H9 (cell line): ENCODE measurements around the gene TMPRSS2. TPM values are rescaled to one million over a fixed set of nuclear protein-coding genes. Genes with fewer than 3 reads are reported as not detected.

Experiments used
- DNase-seq: peaks from one replicate; pipeline ENCODE4 v3.0.0-alpha.2; 2017
- H2AFZ ChIP-seq: one replicate; pipeline ENCODE4 v1.6.1; 2013; ENCODE audit warnings: mild to moderate bottlenecking, low read length, control low read depth, moderate library complexity
- H2AK5ac ChIP-seq: 2 replicates; pipeline ENCODE4 v1.6.1; 2013; ENCODE audit warnings: low read length, control low read depth, mixed read lengths; ENCODE audit not compliant: insufficient read length
- H2BK120ac ChIP-seq: one replicate; pipeline ENCODE4 v1.6.1; 2013; ENCODE audit warnings: low read depth, mild to moderate bottlenecking, low read length, control low read depth, inconsistent platforms; ENCODE audit not compliant: poor library complexity, severe bottlenecking
- H2BK12ac ChIP-seq: 2 replicates; pipeline ENCODE4 v1.6.1; 2013; ENCODE audit warnings: low read length, control low read depth, mixed read lengths, low read depth; ENCODE audit not compliant: insufficient read length
- H2BK15ac ChIP-seq: 2 replicates; pipeline ENCODE4 v1.6.1; 2013; ENCODE audit warnings: low read depth, low read length, control low read depth
- H2BK20ac ChIP-seq: one replicate; pipeline ENCODE4 v1.6.1; 2013; ENCODE audit warnings: low read depth, mild to moderate bottlenecking, low read length, control low read depth, inconsistent platforms; ENCODE audit not compliant: poor library complexity, severe bottlenecking
- H2BK5ac ChIP-seq: 2 replicates; pipeline ENCODE4 v1.6.1; 2013; ENCODE audit warnings: low read length, control low read depth, mixed read lengths; ENCODE audit not compliant: insufficient read length
- H3K14ac ChIP-seq: 2 replicates; pipeline ENCODE4 v1.6.1; 2013; ENCODE audit warnings: low read length, control low read depth; ENCODE audit not compliant: insufficient read depth
- H3K18ac ChIP-seq: 2 replicates; pipeline ENCODE4 v1.6.1; 2013; ENCODE audit warnings: low read depth, mild to moderate bottlenecking, mixed read lengths, low read length, control low read depth; ENCODE audit not compliant: insufficient read length
- H3K23ac ChIP-seq: 2 replicates; pipeline ENCODE4 v1.6.1; 2013; ENCODE audit warnings: low read length, control low read depth, mixed read lengths, low read depth; ENCODE audit not compliant: insufficient read length
- H3K23me2 ChIP-seq: 2 replicates; pipeline ENCODE4 v1.6.1; 2013; ENCODE audit warnings: low read depth, mild to moderate bottlenecking, mixed read lengths, low read length, control low read depth; ENCODE audit not compliant: insufficient read length, poor library complexity, severe bottlenecking
- H3K27ac ChIP-seq: 2 replicates; pipeline ENCODE4 v1.5.1; 2013; ENCODE audit warnings: low read length, control low read depth, mixed read lengths, low read depth; ENCODE audit not compliant: insufficient read length
- H3K27me3 ChIP-seq: 2 replicates; pipeline ENCODE4 v1.6.1; 2013; ENCODE audit warnings: low read length, control low read depth, inconsistent platforms; ENCODE audit not compliant: insufficient read depth
- H3K4ac ChIP-seq: 2 replicates; pipeline ENCODE4 v1.6.1; 2013; ENCODE audit warnings: low read depth, mild to moderate bottlenecking, control low read depth, inconsistent platforms, low read length, moderate library complexity
- H3K4me1 ChIP-seq: 2 replicates; pipeline ENCODE4 v1.6.1; 2013; ENCODE audit warnings: low read length, control low read depth, inconsistent platforms; ENCODE audit not compliant: insufficient read depth
- H3K4me2 ChIP-seq: 2 replicates; pipeline ENCODE4 v1.6.1; 2013; ENCODE audit warnings: low read length, control low read depth, mixed read lengths; ENCODE audit not compliant: insufficient read length, insufficient read depth
- H3K56ac ChIP-seq: 2 replicates; pipeline ENCODE4 v1.6.1; 2013; ENCODE audit warnings: low read depth, mild to moderate bottlenecking, mixed read lengths, low read length, control low read depth; ENCODE audit not compliant: insufficient read length
- H3K79me1 ChIP-seq: 2 replicates; pipeline ENCODE4 v1.6.1; 2013; ENCODE audit warnings: low read depth, mild to moderate bottlenecking, moderate library complexity, low read length, control low read depth, inconsistent platforms; ENCODE audit not compliant: insufficient read depth, poor library complexity, severe bottlenecking
- H3K79me2 ChIP-seq: 2 replicates; pipeline ENCODE4 v1.6.1; 2013; ENCODE audit warnings: low read length, control low read depth, inconsistent platforms; ENCODE audit not compliant: insufficient read depth
- H3K9ac ChIP-seq: 2 replicates; pipeline ENCODE4 v1.6.1; 2013; ENCODE audit warnings: low read length, control low read depth, mixed read lengths; ENCODE audit not compliant: insufficient read length; ENCODE audit errors: extremely low read depth
- H3K9me3 ChIP-seq: one replicate; pipeline ENCODE4 v1.6.1; 2013; ENCODE audit warnings: low read depth, low read length, inconsistent platforms; ENCODE audit not compliant: control insufficient read depth
- H3T11ph ChIP-seq: one replicate; pipeline ENCODE4 v1.6.1; 2013; ENCODE audit warnings: mild to moderate bottlenecking, low read length, control low read depth, inconsistent platforms
- H4K20me1 ChIP-seq: one replicate; pipeline ENCODE4 v1.6.1; 2013; ENCODE audit not compliant: control insufficient read depth, insufficient read length, insufficient read depth
- H4K5ac ChIP-seq: 2 replicates; pipeline ENCODE4 v1.6.1; 2013; ENCODE audit warnings: low read depth, mild to moderate bottlenecking, mixed read lengths, low read length, control low read depth; ENCODE audit not compliant: insufficient read length
- H4K8ac ChIP-seq: replicated peaks from 2 replicates; pipeline ENCODE4 v1.6.1; 2013; ENCODE audit warnings: low read length, control low read depth, mixed read lengths, low read depth; ENCODE audit not compliant: insufficient read length
- H4K91ac ChIP-seq: 2 replicates; pipeline ENCODE4 v1.6.1; 2013; ENCODE audit warnings: low read depth, mild to moderate bottlenecking, moderate library complexity, mixed read lengths, low read length, control low read depth; ENCODE audit not compliant: insufficient read length
- H3K27ac Mint-ChIP-seq, 3 experiments: 2 replicates in 2 of 3; 3 replicates in 1 of 3; pipeline ENCODE4 v1.8.0; 2020 to 2021; ENCODE audit warnings: mixed read lengths in 3 of 3, mild to moderate bottlenecking in 1 of 3, moderate library complexity in 1 of 3
- H3K27me3 Mint-ChIP-seq: 2 replicates; pipeline ENCODE4 v1.8.0; 2021; ENCODE audit warnings: low read depth, mild to moderate bottlenecking, moderate library complexity, mixed read lengths
- H3K36me3 Mint-ChIP-seq, 3 experiments: 2 replicates in 2 of 3; 3 replicates in 1 of 3; pipeline ENCODE4 v1.8.0; 2020 to 2021; ENCODE audit warnings: low read depth in 3 of 3, mixed read lengths in 3 of 3; ENCODE audit not compliant: insufficient read depth in 1 of 3
- H3K4me1 Mint-ChIP-seq, 2 experiments: 2 replicates each; pipeline ENCODE4 v1.8.0; 2020; ENCODE audit warnings: mixed read lengths in 2 of 2
- H3K4me3 Mint-ChIP-seq, 2 experiments: 2 replicates in 1 of 2; 3 replicates in 1 of 2; pipeline ENCODE4 v1.8.0; 2020 to 2021; ENCODE audit warnings: mild to moderate bottlenecking in 2 of 2, mixed read lengths in 2 of 2, moderate library complexity in 1 of 2
- H3K9me3 Mint-ChIP-seq, 2 experiments: 2 replicates in 1 of 2; 3 replicates in 1 of 2; pipeline ENCODE4 v1.8.0; 2020; ENCODE audit warnings: mild to moderate bottlenecking in 2 of 2, mixed read lengths in 2 of 2, moderate library complexity in 1 of 2
- WGBS: extraction: QIAGEN DNeasy Blood & Tissue Kit; methylation state at CpG from one replicate; pipeline ENCODE4 v1.1.7; 2013; ENCODE audit warnings: missing lambda C conversion rate, low lambda C conversion rate, mixed read lengths; ENCODE audit not compliant: insufficient read length; ENCODE audit errors: extremely low coverage; 5-methylcytosine and 5-hydroxymethylcytosine counted together
- total RNA-seq: library from RNA; stranded (reverse); gene quantifications from 2 replicates; pipeline ENCODE4 v1.2.1, GENCODE V29; 2021
- TF ChIP-seq, protein P1 (sequence below): fragments of 200-600 bp; sonication (generic); conservative IDR thresholded peaks from 3 replicates; pipeline ENCODE4 v1.8.0; 2021; ENCODE audit warnings: antibody characterized with exemption, mild to moderate bottlenecking

TMPRSS2 gene
- total RNA-seq, 1 experiment from 2014 or later, result 12.1 TPM

- H4K20me1 ChIP-seq, result no peaks in the 10 kb centered on the region
- H4K8ac ChIP-seq, result no peak overlapping the region
- no peak overlapping the region for H3T11ph ChIP-seq
- no peak overlapping the region for H3K9ac ChIP-seq
- no peak overlapping the region for H2AK5ac ChIP-seq
- no peak overlapping the region for H3K14ac ChIP-seq
- Mint-ChIP-seq H3K27ac (no peak overlapping the region), H3K4me1 (peaks cover 3 to 14% of the 10 kb centered on the region in 2 experiments; a peak in 3 of 4 replicates), H3K27me3 (no peaks in the 10 kb centered on the region; the same call in 1 of the 2 replicates), H3K36me3 (no peaks in the 10 kb centered on the region), H3K4me3 (no peak overlapping the region), H3K9me3 (no peaks in the 10 kb centered on the region)
- no peak overlapping the region for H3K18ac ChIP-seq
- no peak for DNase-seq
- H2BK15ac ChIP-seq, result no peak overlapping the region
- H2BK120ac ChIP-seq, result no peak overlapping the region
- WGBS, result no CpG with 5 or more reads among the region's 6 CpGs
- no peaks in the 10 kb centered on the region for H3K23me2 ChIP-seq
- H2BK20ac ChIP-seq, result no peak overlapping the region
- no peak overlapping the region for H2BK5ac ChIP-seq
- no peak overlapping the region for H4K5ac ChIP-seq
- H2BK12ac ChIP-seq, result no peak overlapping the region
- no peaks in the 10 kb centered on the region for H3K4me1 ChIP-seq
- no peak overlapping the region for H4K91ac ChIP-seq
- no peak overlapping the region for H3K56ac ChIP-seq
- H3K27me3 ChIP-seq, result no peaks in the 10 kb centered on the region
- H3K9me3 ChIP-seq, result no peaks in the 10 kb centered on the region
- no peak overlapping the region for H3K27ac ChIP-seq
- H3K4me2 ChIP-seq, result no peak overlapping the region
- TF ChIP-seq, protein P1, sequence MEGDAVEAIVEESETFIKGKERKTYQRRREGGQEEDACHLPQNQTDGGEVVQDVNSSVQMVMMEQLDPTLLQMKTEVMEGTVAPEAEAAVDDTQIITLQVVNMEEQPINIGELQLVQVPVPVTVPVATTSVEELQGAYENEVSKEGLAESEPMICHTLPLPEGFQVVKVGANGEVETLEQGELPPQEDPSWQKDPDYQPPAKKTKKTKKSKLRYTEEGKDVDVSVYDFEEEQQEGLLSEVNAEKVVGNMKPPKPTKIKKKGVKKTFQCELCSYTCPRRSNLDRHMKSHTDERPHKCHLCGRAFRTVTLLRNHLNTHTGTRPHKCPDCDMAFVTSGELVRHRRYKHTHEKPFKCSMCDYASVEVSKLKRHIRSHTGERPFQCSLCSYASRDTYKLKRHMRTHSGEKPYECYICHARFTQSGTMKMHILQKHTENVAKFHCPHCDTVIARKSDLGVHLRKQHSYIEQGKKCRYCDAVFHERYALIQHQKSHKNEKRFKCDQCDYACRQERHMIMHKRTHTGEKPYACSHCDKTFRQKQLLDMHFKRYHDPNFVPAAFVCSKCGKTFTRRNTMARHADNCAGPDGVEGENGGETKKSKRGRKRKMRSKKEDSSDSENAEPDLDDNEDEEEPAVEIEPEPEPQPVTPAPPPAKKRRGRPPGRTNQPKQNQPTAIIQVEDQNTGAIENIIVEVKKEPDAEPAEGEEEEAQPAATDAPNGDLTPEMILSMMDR, result no peak
- H3K79me1 ChIP-seq, result no peaks in the 10 kb centered on the region
- no peak overlapping the region for H3K4ac ChIP-seq
- no peaks in the 10 kb centered on the region for H3K79me2 ChIP-seq
- no peak overlapping the region for H3K23ac ChIP-seq
- H2AFZ ChIP-seq, result no peak overlapping the region
Observed at GRCh38 chr21:41552254-41552653, 44.3 kb upstream of the TMPRSS2 start.
